Measurements from ENCODE around the gene SAMHD1. TPM values are rescaled to one million over a fixed set of nuclear protein-coding genes. Genes with fewer than 3 reads are reported as not detected.
A peak's percentile ranks its signal among the peaks of the same experiment; 100 is the strongest.

Gene SAMHD1
- polyA plus RNA-seq, 2 of the 4 experiments (the other 2 are of a cell fraction) = 9.8 to 11.7 TPM

GRCh38 chr20:36893801-36894200 lies 57.7 kb downstream of the SAMHD1 start:
- no peak overlapping the region for H3K4me2 ChIP-seq
- H3K4me1 ChIP-seq = no peaks in the 10 kb centered on the region
- ATAC-seq (no peak), FAIRE-seq (no peak), DNase-seq (ENCODE audit: low read depth in 1 of 2, low spot score in 1 of 2) (no peak)
- H3K27ac ChIP-seq = no peak overlapping the region
- POLR2A ChIA-PET = no interaction called here
- CTCF ChIA-PET = interaction anchor here (0.6 to 2.0 kb wide), 7 partner anchors 10 to 362 kb away, joined by 3 to 8 read pairs (median 3); partner anchors contain the start of gene DSN1
- TF ChIP-seq BHLHE40 (IDR thresholded peaks at IDR 0.05; ENCODE audit: low read depth, low read length) = no peak
- 92% methylated on average over 3 of the region's 3 CpGs for whole genome bisulfite sequencing (ENCODE audit: missing lambda C conversion rate)
- no peaks in the 10 kb centered on the region for H3K9me3 ChIP-seq
- H3K4me3 ChIP-seq = no peak overlapping the region

GRCh38 chr20:36891211-36891610 lies 60.3 kb downstream of the SAMHD1 start:
- H3K4me1 ChIP-seq = no peaks in the 10 kb centered on the region
- no peak overlapping the region for H3K27ac ChIP-seq
- POLR2A ChIA-PET = no interaction called here
- WGBS (ENCODE audit: missing lambda C conversion rate) = 94% methylated on average over 4 of the region's 4 CpGs
- ATAC-seq (no peak), FAIRE-seq (no peak), DNase-seq (ENCODE audit: low read depth in 1 of 2, low spot score in 1 of 2) (no peak)
- no peak overlapping the region for H3K4me2 ChIP-seq
- H3K9me3 ChIP-seq = no peaks in the 10 kb centered on the region
- TF ChIP-seq, protein P1, sequence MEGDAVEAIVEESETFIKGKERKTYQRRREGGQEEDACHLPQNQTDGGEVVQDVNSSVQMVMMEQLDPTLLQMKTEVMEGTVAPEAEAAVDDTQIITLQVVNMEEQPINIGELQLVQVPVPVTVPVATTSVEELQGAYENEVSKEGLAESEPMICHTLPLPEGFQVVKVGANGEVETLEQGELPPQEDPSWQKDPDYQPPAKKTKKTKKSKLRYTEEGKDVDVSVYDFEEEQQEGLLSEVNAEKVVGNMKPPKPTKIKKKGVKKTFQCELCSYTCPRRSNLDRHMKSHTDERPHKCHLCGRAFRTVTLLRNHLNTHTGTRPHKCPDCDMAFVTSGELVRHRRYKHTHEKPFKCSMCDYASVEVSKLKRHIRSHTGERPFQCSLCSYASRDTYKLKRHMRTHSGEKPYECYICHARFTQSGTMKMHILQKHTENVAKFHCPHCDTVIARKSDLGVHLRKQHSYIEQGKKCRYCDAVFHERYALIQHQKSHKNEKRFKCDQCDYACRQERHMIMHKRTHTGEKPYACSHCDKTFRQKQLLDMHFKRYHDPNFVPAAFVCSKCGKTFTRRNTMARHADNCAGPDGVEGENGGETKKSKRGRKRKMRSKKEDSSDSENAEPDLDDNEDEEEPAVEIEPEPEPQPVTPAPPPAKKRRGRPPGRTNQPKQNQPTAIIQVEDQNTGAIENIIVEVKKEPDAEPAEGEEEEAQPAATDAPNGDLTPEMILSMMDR (IDR thresholded peaks at IDR 0.05) = no peak
- TF ChIP-seq BCL3 (IDR thresholded peaks at IDR 0.05) (no peak), GATA3 (IDR thresholded peaks at IDR 0.05; ENCODE audit: borderline replicate concordance) (no peak), REST (IDR thresholded peaks at IDR 0.05) (no peak), NFE2L2 (conservative IDR thresholded peaks at IDR 0.05; ENCODE audit: low read length) (no peak)
- CTCF ChIA-PET = interaction anchor here (0.6 to 1.5 kb wide), 3 partner anchors 8 to 31 kb away, joined by 3 to 4 read pairs (median 3); a partner anchor contains a TSS
- no peak overlapping the region for H3K4me3 ChIP-seq

DNA sequence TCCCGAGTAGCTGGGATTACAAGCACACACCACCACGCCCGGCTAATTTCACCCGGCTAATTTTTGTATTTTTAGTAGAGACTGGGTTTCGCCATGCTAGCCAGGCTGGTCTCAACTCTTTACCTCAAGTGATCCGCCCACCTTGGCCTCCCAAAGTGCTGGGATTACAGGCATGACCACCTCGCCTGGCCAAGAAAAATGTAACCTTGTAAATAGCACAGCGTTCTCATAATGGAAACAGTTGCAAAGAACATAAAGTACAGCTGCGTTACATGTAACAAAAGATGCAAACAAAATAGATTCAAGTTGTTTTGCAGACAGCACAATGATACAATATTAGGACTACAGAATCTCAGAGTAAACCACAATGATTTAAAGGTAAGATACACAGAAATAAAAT lies 60.9 kb downstream of the SAMHD1 start:
- no peak for ATAC-seq
- 76% methylated on average over 9 of the region's 9 CpGs for WGBS (ENCODE audit: missing lambda C conversion rate)
- POLR2A ChIA-PET = no interaction called here

GRCh38 chr20:36888880-36889516 lies 62.5 kb downstream of the SAMHD1 start:
- peak; percentile 43 for TF ChIP-seq ZC3H11A (IDR thresholded peaks at IDR 0.05)
- no peak for TF ChIP-seq MYC (IDR thresholded peaks at IDR 0.05; ENCODE audit: borderline replicate concordance, low read length)
- 87% methylated on average over 15 of the region's 15 CpGs for WGBS (ENCODE audit: missing lambda C conversion rate)
- no peaks in the 10 kb centered on the region for H3K9me3 ChIP-seq
- H3K4me2 ChIP-seq = no peak overlapping the region
- ChIA-PET POLR2A (no interaction called here), CTCF (interaction anchor here (0.6 to 4.6 kb wide), 10 partner anchors 10 to 384 kb away, joined by 3 to 39 read pairs (median 5); partner anchors contain the start of gene DSN1)
- FAIRE-seq (no peak), ATAC-seq (no peak), DNase-seq (ENCODE audit: low read depth in 1 of 2, low spot score in 1 of 2) (no peak)
- no peak overlapping the region for H3K27ac ChIP-seq
- no peak overlapping the region for H3K4me3 ChIP-seq
- no peaks in the 10 kb centered on the region for H3K4me1 ChIP-seq

More for the DNA sequence above, 60.9 kb downstream of the SAMHD1 start:
- H3K4me3 ChIP-seq = no peak overlapping the region
- no peaks in the 10 kb centered on the region for H3K9me3 ChIP-seq
- no peaks in the 10 kb centered on the region for H3K4me1 ChIP-seq
- DNase-seq (ENCODE audit: low read depth in 1 of 2, low spot score in 1 of 2) (no peak), FAIRE-seq (no peak)
- TF ChIP-seq RARB (CRISPR knock-in tag; IDR thresholded peaks at IDR 0.05) = no peak
- H3K27ac ChIP-seq = no peak overlapping the region
- CTCF ChIA-PET = no interaction called here
- H3K4me2 ChIP-seq = no peak overlapping the region

Measured in A549 (cell line).